NCI-H187 treated with DMSO at 0.1 percent for 48 hours (cell line): Measurements from ENCODE around the gene ARL5C.

Experiments
- DNase-seq: peaks from one replicate; lab custom pipeline; 2025; lab: John Stamatoyannopoulos, UW

Gene ARL5C, protein sequence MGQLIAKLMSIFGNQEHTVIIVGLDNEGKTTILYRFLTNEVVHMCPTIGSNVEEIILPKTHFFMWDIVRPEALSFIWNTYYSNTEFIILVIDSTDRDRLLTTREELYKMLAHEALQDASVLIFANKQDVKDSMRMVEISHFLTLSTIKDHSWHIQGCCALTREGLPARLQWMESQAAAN

DNA sequence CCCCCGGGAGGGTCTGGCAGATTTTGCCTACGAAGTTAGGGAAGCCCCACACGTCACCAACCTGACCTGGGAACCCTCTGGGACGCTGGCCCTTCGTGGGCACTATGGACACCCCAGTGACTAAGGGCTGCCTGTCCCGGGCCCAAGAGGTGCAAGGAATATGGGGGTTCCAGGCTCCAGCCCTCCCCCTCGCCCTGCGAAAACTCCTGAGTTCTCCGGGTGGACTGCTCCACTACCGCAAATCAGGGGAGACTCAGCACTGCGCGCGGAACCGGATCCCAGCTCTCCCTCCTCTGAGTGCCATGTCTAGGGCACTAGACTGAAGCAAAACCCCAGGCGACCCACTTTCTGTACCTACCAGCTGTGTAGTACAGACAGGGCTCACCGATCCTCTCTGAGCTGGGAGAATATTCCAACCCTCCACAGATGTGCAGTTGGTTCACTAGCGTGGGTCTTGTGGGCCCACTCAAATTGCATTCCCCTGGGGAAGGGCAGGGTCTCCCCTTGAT is at the start of gene ARL5C:
TSS of gene ARL5C (minus strand) at position 321 of the 509 bp plus-strand sequence. CDS start 401 bp downstream, outside the sequence.
- no peak for DNase-seq

GRCh38 chr17:39213852-39214251 is 47.9 kb upstream of the ARL5C start:
- DNase-seq = no peak

- no peak for DNase-seq
Observed at GRCh38 chr17:39212841-39213480, 47.0 kb upstream of the ARL5C start.

- no peak for DNase-seq
Observed at GRCh38 chr17:39212195-39212810, 46.3 kb upstream of the ARL5C start.

- no peak for DNase-seq
Observed at GRCh38 chr17:39210093-39210434, 44.1 kb upstream of the ARL5C start.

- no peak for DNase-seq
Observed at GRCh38 chr17:39209317-39210092, 43.5 kb upstream of the ARL5C start.

- DNase-seq = peak; percentile 49
Observed at GRCh38 chr17:39208893-39209292, 42.9 kb upstream of the ARL5C start.

- no peak for DNase-seq
Observed at GRCh38 chr17:39208136-39208535, 42.2 kb upstream of the ARL5C start.

DNA sequence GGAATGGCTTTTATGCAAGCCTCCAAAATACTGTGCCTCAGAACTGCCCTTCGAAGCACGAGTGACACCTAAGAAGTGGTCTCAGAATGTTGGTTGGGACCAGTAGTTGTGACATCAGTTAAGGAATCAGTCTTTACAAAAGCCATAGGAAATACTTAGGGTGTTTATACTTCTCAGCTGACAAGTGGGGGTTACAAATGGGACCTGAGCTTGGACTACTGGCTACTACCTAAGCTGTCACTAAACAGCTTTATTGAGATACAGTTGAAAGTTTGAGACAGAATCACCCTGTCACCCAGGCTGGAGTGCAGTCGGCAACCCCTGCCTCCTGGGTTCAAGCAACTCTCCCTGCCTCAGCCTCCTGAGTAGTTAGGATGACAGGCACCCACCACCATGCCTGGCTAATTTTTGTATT is 39.2 kb upstream of the ARL5C start:
- no peak for DNase-seq

DNA sequence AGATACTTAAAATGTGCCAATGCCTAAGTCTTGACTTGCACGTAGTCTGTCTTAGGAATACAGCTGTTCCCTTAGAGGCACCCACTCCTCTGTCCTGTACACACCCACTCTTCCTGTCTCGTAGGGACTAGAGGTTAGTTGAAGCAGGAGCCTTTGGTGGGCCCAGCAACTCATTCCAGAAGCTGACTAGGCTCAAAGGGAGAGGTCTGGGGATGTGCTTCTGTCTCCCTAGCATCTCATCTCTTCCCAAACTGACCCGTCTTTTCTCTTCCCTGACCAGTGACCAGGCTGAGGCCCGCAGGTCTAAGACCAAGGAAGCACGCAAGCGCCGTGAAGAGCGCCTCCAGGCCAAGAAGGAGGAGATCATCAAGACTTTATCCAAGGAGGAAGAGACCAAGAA is 38.3 kb upstream of the ARL5C start:
- DNase-seq = no peak

- no peak for DNase-seq
Observed at GRCh38 chr17:39200957-39201510, 35.1 kb upstream of the ARL5C start.

GRCh38 chr17:39200070-39200879 is 34.3 kb upstream of the ARL5C start, which contains the start of gene RPL19:
Gene RPL19, plus strand, starts transcription at chr17:39200283. Its CDS starts 62 bp downstream, at chr17:39200345.
- DNase-seq = no peak

DNA sequence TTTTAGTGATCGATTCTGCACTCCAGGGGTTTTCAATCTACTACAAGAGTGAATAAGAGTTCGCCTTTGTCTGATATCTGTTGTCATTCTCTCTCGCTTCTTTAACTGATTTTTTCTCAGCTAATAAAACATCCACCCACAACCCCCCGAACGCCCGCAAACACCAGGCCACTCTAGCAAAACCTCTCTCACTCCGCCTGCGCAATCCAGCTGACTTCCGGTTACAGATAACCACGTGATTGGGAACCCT is 33.8 kb upstream of the ARL5C start:
- peak; percentile 80 for DNase-seq

DNA sequence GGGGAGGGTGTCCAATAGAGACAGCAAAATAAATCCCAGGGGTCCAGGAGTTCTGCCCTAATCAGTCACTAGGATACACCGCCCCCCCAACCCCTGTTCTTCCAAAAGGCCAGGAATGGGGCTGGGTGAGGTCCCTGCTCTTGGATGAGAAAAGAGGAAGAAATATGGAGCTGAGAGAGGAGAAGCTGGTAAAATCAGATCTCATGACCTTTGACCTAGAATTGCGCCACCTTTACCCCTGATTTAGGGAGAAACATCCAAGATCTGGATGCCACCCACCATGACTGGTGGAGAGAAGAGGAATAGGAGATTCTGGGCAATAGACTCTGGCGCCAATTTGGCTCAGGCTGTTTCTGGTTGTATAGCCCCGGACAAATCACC is 32.2 kb upstream of the ARL5C start:
- no peak for DNase-seq

DNA sequence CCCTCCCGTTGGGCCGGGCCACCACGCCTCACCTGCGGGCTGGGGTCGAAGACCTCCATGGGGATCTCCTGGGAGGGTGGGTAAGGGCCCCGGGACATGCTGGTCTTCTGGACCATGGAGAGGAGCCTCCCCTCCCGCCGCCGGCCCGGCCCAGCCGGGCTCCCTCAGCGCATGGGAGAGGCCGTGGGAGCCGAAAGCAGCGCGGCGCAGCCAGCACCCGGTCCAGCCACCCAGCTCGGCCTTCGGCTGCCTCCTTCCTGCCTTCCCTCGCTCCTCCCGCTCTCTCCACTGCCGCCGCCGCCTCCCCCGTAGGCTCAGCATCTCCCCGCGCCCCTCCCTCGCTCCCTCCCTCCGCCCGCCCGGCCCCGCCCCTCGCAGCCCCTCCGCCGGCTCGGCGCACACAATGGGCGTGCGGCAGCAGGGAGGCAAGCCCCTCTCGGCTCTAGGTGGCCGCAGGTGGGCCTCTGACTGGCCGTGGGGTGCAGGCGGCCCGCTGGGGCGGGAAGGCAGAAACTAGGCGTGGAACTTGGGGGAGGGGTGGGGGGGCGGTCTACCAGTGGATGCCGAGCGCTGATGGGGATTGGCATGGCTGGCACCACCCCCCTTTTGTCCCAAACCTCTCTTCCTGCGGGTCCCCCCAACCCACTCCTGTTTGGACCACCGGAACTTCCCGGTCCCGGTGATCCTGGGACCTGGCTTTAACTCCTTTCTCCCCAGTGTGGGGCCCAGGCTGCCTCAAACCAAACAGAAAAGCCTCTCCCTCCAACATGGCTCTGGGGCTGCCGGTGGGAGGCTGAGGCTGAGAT is 31.6 kb upstream of the ARL5C start, which contains the start of gene CACNB1:
TSS of gene CACNB1 (minus strand) at position 290 of the 806 bp plus-strand sequence. CDS start at position 116, 174 bp downstream.
- no peak for DNase-seq

DNA sequence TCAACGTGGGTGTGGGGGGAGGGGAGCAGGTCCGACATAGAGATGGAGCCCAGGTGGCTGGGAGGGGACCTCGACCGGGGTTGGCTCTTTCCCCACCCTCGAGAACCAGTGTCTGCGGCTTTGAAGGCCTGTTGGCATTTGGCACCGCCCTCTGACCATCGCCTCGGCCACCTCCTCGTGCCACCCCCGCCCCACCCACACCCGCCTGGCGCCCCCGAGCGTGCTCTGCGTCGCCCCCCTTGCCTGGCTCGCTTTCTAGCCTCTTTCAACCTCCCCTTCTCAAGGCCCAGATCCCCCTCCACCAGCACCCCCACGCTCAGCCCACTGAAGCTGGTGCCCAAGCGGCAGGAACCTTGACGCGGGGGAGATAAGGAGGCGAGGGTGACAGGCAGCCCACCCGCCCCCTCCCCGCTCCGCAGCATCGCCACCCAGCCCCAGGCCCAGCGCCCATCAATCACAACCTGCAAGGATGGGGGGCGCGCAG is 30.9 kb upstream of the ARL5C start:
- no peak for DNase-seq

DNA sequence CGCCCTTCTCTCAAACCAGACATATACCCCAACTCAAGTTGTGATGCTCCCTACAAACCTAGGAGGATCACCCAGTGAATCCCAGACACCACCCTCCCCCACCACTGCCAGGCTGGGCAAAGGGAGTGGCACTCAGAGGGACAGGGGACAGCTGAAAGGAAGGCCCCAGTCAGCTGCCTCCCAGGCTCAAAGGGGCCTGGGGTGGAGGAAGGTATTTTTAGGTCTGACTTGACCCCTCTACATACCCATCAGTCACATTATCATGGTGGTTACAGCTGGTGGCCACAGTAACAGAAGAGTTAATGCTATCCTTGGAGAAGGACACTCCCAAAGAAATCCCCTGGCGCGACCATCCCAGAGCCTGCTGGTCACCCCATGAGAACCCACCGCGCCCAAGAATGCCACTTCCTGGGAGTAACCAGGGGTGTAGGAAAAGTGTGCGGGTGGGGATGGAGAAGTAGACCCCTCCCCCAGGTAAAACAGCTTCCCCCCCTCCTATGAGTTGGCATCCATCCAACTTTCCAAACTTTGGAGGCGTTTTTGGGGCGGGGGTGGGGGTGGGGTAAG is 30.4 kb upstream of the ARL5C start:
- no peak for DNase-seq

- DNase-seq = no peak
Observed at GRCh38 chr17:39195568-39196160, 29.7 kb upstream of the ARL5C start.

GRCh38 chr17:39194985-39195524 is 29.1 kb upstream of the ARL5C start:
- DNase-seq = no peak
